DMS153 treated with DMSO at 0.1 percent for 48 hours (cell line): ENCODE measurements around the gene CACNG8.
"Not testable (repeated sequence)": the region's sequence is repeated elsewhere in the genome, so short reads cannot be mapped to it uniquely, and the experiment has no call there.

Source experiments
- DNase-seq: peaks from one replicate; lab custom pipeline; 2025; ENCODE audit not compliant: unreplicated experiment; lab: John Stamatoyannopoulos, UW

CACNG8 gene

GRCh38 chr19:53962887-53963431, at the start of gene CACNG8:
TSS of gene CACNG8 (plus strand) at chr19:53962937.
- DNase-seq = no peak

GRCh38 chr19:53915000-53915399, 47.7 kb upstream of the CACNG8 start:
- DNase-seq = no peak

DNA sequence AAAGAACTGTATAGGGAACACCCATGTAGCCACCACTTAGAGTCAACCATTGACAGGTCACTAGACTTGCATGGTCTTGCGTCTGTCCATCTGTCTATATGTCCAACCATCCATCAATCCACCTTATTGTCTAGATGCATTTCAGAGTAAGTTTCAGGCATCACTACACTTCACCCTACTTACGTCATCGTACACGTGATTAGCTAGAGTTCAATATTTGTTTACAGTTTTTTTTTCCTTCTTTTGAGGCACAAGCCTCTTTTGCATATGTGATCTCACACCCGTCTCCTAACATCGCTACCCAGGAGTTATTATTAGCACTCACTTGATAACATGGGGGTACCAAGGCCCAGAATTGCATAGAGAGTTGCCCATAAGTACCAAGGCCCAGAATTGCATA, 46.7 kb upstream of the CACNG8 start:
- no peak for DNase-seq

DNA sequence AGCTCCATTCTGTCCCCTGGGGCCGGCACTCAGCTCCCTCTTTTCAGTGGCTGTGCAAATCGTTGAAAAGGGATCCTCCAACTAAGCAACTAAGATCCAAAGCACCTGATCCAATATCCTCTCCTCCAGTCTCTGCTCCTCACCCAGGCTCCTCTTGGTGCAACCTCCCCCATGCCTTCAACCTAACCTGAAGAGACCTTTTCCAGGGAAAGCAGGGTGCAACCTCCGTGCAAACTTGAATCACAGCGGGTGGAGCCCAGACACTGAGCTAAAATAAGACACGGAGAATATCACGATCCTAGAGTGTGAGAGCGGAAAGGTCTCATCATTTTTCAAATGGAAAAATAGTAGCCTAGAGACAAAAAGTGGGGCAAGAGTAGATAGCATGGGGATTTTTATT, 45.4 kb upstream of the CACNG8 start:
- no peak for DNase-seq

DNA sequence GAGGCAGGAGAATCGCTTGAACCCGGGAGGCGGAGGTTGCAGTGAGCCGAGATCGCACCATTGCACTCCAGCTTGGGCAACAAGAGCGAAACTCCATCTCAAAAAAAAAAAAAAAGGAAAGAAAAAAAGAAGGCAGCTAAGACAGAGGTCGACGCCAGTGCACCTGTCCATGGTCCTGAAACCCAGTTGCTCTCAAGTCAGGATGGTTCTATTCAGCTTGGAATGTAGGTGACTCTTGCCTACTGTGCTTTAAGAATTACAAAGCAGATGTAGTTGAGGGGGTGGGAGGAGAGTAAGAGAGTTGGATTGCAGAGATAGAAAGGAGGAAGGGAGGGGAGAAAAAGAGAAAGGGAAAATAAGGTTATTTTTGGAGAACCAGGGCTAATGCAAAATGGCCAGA, 35.0 kb upstream of the CACNG8 start:
- DNase-seq = no peak

GRCh38 chr19:53936029-53936428, 26.7 kb upstream of the CACNG8 start:
- DNase-seq = no peak

- no peak for DNase-seq
Observed at GRCh38 chr19:53942001-53942786, 20.5 kb upstream of the CACNG8 start.

GRCh38 chr19:53944416-53944815, 18.3 kb upstream of the CACNG8 start:
- DNase-seq = no peak

- DNase-seq = no peak
Observed at GRCh38 chr19:53944933-53945332, 17.8 kb upstream of the CACNG8 start.

DNA sequence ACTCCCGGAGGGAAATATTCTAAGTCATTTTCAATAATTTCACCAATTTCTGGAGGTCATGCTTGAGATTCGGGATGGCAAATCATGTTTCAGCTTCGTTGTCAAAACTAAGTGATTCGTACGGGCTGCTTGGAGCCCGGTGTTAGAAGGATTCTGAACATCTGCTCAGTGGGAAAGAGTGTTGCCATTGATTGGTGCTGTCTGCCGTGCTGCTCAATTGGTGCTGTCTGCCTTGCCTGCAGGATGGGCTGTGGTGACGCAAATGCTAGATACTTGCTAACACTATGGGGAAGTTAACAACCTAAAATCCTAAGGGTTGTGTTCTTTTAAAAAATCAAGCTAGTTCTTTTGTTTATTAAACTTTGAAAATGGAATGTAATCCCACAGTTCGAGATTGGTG, 17.3 kb upstream of the CACNG8 start:
- no peak for DNase-seq

GRCh38 chr19:53945998-53946397, 16.7 kb upstream of the CACNG8 start:
- DNase-seq = no peak

DNA sequence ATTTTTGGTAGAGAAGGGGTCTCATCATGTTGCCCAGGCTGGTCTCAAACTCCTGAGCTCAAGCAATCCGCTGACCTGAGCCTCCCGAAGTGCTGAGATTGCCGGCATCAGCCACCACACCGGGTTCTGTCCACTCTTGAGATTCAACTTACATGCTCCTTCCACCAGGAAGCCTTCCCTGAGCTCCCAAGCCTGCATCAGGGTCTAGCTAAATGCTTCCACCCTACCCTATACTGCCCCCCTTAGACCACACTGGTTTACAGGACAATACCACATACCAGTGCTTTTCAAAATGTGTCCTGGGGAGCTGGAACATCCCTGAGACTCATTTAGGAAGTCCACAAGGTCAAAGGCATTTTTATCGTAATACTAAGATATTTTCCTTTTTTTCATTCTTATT, 15.1 kb upstream of the CACNG8 start:
- DNase-seq = no peak

DNA sequence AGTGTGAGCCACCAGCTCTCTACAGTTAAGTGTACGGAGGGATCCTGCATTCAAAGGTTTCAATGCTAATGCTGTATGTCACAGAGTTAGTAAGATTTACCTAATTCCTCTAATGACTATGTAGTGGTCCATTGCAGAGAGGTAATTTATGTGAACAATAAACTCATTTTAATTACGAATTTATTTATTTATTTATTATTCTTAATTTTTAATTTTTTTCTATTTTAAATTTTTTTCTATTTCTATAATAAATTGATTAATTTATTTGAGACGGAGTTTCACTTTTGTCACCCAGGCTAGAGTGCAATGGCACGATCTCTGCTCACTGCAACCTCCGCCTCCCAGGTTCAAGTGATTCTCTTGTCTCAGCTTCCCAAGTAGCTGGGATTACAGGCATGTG, 14.1 kb upstream of the CACNG8 start:
- DNase-seq = not testable (repeated sequence)

GRCh38 chr19:53951436-53951835, 11.3 kb upstream of the CACNG8 start:
- DNase-seq = no peak

DNA sequence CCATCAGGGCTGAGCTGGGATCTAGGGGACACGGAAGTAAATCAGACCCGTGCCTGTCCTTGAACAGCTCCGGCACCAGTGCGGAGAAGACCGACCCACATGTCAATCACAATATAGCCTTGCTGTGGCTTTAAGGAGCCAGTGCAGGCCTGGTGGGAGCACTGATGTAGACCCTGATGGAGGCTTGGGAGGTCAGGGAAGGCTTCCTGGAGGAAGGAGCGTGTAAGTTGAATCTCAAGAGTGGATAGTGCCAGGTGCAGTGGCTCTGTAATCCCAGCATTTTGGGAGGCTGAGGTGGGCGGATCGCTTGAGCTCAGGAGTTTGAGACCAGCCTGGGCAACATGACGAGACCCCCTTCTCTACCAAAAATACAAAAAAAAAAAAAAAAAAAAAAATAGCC, 10.8 kb upstream of the CACNG8 start:
- no peak for DNase-seq

DNA sequence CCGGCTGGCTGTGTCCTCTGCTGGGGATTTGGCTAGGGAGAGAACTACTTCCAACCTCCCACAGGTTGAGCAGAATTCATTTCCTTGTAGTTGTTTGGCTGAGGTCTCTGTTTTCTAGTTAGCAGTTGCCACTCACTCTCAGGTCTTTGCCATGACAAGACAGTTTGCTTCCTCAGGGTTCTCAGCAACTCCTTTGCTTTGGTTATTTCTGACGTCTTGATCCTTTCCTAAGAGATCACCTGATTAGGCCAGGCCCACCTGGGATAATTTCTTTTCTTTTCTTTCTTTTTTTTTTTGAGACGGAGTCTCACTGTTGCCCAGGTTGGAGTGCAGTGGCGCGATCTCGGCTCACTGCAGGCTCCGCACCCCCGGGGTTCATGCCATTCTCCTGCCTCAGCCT, 9.4 kb upstream of the CACNG8 start:
- DNase-seq = no peak

- DNase-seq = no peak
Observed at GRCh38 chr19:53957448-53958167, 5.1 kb upstream of the CACNG8 start.

GRCh38 chr19:53958168-53958571, 4.6 kb upstream of the CACNG8 start:
- no peak for DNase-seq

DNA sequence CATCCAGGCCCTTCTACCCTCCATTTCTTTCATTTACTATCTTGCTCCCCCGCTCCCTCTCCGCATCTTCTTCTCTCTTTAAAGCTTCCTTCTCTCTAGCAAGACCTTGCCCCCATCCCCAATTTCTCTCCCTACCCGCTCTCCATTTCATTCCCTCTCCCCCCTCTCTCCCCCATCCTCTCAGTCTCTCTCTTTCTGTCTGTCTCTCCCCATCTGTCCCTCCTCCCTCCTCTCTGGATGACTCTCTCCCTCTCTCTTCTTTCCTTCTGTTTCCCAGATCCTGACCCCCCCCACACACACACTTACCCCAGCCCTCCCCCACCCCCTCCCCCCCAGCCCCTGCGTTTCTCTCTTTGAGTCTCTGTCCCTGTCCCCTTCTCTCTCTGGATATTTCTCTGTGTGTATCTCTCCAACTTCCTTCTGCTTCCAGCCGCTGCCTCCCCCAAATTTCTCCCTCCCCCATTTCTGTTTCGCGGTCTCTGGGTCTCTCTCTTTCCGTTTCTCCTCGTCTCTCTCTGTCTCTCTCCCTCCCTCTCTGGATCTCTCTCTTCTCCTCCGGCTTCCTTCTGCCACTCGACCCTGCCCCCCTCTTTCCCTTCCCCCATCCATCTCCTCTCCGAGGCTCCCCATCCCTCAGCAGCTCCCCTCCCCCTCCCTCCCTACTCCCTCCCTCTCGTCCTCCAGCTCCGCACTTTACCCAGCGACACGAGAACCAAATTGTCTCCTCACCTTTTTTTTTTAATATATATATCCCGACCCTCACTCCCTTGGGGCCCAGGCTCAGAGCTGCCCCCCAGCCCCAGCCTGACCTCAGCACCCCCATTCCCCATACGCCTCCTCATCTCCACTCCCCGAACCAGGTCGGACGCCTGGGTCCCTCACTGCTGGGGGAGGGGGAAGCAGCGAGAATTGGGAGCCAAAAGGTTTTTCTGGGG, 3.6 kb upstream of the CACNG8 start:
- DNase-seq = no peak

GRCh38 chr19:53960187-53960586, 2.5 kb upstream of the CACNG8 start:
- DNase-seq = no peak

DNA sequence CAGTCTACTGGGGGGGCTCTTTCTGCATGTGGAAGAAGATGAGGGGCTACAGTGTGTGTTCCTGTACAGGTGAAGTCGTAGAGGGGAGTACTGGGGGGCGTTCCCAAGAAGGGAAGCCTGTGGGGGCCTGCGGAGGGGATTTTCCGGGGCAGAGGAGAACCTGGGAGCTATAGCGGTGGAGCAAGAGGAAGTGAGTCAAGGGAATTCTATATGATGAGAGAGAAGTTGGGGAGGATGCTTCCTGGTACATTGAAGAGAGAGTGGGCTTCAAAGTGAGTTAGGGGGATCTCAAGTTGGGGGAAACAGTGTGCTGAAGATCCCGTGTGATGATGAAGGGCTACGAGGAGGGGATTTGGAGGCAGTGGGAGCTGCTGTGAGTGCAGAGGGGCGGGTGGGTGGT, 1.9 kb upstream of the CACNG8 start:
- no peak for DNase-seq
